PC-9 (cell line): ENCODE results near the gene CCNY.

Experiments used
- CTCF ChIP-seq: fragments of 200-600 bp; sonication (generic); conservative IDR thresholded peaks from 2 replicates; pipeline ENCODE4 v1.6.1; 2017; ENCODE audit warnings: mixed run types, antibody characterized with exemption, mild to moderate bottlenecking, moderate library complexity
- EZH2 ChIP-seq: fragments of 200-600 bp; sonication (generic); IDR thresholded peaks from 2 replicates; pipeline ENCODE4 v1.8.0; 2017; ENCODE audit warnings: antibody characterized with exemption, low read depth

DNA sequence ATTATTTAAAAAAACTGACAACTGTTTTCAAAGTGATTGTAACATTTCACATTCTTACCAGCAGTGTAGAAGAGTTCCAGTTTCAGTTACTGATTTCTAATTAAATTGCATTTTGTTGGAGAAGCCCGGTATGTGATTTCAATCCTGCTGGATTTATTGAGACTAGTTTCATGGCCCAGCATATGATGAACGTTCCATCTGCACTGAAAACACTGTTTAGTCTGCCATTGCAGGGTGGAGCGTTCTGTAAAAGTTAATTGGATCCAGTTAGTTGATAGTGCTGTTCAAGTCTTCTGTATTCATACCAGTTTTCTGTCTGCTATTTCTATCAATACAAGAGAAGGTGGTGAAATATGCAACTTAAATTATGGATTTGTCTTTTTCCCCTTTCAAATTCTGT lies 37.3 kb upstream of the CCNY start:
- TF ChIP-seq CTCF (no peak), EZH2 (no peak)
